ENCODE results near the gene SCEL.
"Not testable (repeated sequence)": the region's sequence is repeated elsewhere in the genome, so short reads cannot be mapped to it uniquely, and the experiment has no call there.

Gene SCEL

DNA sequence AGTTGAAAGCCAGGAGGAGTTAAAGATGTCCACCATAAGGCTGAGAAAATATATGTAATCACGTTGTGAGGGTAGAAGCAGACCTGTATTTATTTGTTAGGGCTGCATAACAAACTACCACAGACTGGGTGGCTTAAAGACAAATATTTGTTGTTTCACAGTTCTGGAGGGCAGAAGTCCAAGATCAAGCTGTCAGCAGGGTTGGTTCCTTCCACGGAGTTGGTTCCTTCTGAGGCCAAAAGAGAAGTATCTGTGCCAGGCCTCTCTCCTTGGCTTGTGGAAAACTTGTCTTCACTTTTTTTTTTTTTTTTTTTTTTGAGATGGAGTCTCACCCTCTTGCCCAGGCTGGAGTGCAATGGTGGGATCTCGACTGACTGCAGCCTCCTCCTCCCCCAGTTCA is 88.3 kb downstream of the SCEL start:
- H3K4me1 ChIP-seq = no peaks in the 10 kb centered on the region
- peaks cover 7% of the 10 kb centered on the region; the same call in 1 of the 2 replicates for H3K27me3 ChIP-seq
- H3K4me3 ChIP-seq (ENCODE audit: low read depth, low read length) = no peak overlapping the region
- no peaks in the 10 kb centered on the region for H3K9me3 ChIP-seq
- no peak for DNase-seq
- TF ChIP-seq, protein P1, sequence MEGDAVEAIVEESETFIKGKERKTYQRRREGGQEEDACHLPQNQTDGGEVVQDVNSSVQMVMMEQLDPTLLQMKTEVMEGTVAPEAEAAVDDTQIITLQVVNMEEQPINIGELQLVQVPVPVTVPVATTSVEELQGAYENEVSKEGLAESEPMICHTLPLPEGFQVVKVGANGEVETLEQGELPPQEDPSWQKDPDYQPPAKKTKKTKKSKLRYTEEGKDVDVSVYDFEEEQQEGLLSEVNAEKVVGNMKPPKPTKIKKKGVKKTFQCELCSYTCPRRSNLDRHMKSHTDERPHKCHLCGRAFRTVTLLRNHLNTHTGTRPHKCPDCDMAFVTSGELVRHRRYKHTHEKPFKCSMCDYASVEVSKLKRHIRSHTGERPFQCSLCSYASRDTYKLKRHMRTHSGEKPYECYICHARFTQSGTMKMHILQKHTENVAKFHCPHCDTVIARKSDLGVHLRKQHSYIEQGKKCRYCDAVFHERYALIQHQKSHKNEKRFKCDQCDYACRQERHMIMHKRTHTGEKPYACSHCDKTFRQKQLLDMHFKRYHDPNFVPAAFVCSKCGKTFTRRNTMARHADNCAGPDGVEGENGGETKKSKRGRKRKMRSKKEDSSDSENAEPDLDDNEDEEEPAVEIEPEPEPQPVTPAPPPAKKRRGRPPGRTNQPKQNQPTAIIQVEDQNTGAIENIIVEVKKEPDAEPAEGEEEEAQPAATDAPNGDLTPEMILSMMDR (IDR thresholded peaks at IDR 0.05; ENCODE audit: low read depth, low read length) = no peak
- no peaks in the 10 kb centered on the region for H3K36me3 ChIP-seq

- Histone ChIP-seq H3K4me1 (no peaks in the 10 kb centered on the region), H3K4me3 (ENCODE audit: low read depth, low read length) (no peak overlapping the region), H3K36me3 (no peaks in the 10 kb centered on the region), H3K9me3 (no peaks in the 10 kb centered on the region), H3K27me3 (peaks cover 12% of the 10 kb centered on the region; the same call in 1 of the 2 replicates)
- DNase-seq = no peak
- TF ChIP-seq, protein P1 (IDR thresholded peaks at IDR 0.05; ENCODE audit: low read depth, low read length) = no peak
Measured at GRCh38 chr13:77628170-77628569, 92.7 kb downstream of the SCEL start.

DNA sequence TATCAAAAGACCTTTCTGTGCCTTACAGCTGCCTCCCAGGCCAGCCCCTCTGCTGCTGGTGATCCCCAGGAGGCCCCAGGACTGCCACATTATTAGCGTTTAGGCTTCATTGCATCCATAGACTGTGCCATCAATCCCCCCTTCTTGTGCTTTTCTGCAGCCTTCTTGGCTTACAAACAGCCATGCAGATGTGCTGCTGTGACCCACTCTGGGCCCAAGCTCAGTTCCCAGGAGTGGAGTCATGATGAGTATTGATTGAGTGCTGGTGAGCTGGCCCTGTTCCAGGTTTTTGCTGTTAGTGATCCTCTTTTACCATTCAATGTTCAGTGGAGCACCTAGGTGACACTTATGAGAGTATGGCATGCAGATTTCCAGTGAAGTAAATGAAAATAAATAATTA is 102.1 kb downstream of the SCEL start:
- no peaks in the 10 kb centered on the region for H3K4me1 ChIP-seq
- DNase-seq = no peak
- H3K9me3 ChIP-seq = no peaks in the 10 kb centered on the region
- no peak overlapping the region for H3K4me3 ChIP-seq (ENCODE audit: low read depth, low read length)
- H3K27me3 ChIP-seq = no peaks in the 10 kb centered on the region
- TF ChIP-seq, protein P1 (IDR thresholded peaks at IDR 0.05; ENCODE audit: low read depth, low read length) = no peak
- no peaks in the 10 kb centered on the region for H3K36me3 ChIP-seq

- Histone ChIP-seq H3K36me3 (no peaks in the 10 kb centered on the region), H3K27me3 (no peaks in the 10 kb centered on the region; the same call in 1 of the 2 replicates), H3K4me1 (no peaks in the 10 kb centered on the region), H3K4me3 (ENCODE audit: low read depth, low read length) (no peak overlapping the region), H3K9me3 (no peaks in the 10 kb centered on the region)
- no peak for DNase-seq
- TF ChIP-seq, protein P1 (IDR thresholded peaks at IDR 0.05; ENCODE audit: low read depth, low read length) = no peak
Measured at GRCh38 chr13:77650409-77650808, 114.9 kb downstream of the SCEL start.

- no peaks in the 10 kb centered on the region; the same call in 1 of the 2 replicates for H3K27me3 ChIP-seq
- no peaks in the 10 kb centered on the region for H3K4me1 ChIP-seq
- no peak for DNase-seq
- H3K4me3 ChIP-seq (ENCODE audit: low read depth, low read length) = no peak overlapping the region
- TF ChIP-seq, protein P1 (IDR thresholded peaks at IDR 0.05; ENCODE audit: low read depth, low read length) = no peak
- no peaks in the 10 kb centered on the region for H3K36me3 ChIP-seq
- no peaks in the 10 kb centered on the region for H3K9me3 ChIP-seq
Measured at GRCh38 chr13:77653301-77653700, 117.8 kb downstream of the SCEL start.

- H3K9me3 ChIP-seq; H3K4me1 ChIP-seq; H3K4me3 ChIP-seq (ENCODE audit: low read depth, low read length); DNase-seq; H3K36me3 ChIP-seq; H3K27me3 ChIP-seq: not testable (repeated sequence)
Measured at GRCh38 chr13:77660016-77660415, 124.5 kb downstream of the SCEL start.

GRCh38 chr13:77660841-77661250 is 125.3 kb downstream of the SCEL start:
- Histone ChIP-seq H3K4me1 (no peaks in the 10 kb centered on the region), H3K36me3 (no peaks in the 10 kb centered on the region), H3K4me3 (ENCODE audit: low read depth, low read length) (no peak overlapping the region), H3K27me3 (no peaks in the 10 kb centered on the region; the same call in none of the 2 replicates), H3K9me3 (no peaks in the 10 kb centered on the region)
- TF ChIP-seq, protein P1 (IDR thresholded peaks at IDR 0.05; ENCODE audit: low read depth, low read length) = no peak
- DNase-seq = no peak

DNA sequence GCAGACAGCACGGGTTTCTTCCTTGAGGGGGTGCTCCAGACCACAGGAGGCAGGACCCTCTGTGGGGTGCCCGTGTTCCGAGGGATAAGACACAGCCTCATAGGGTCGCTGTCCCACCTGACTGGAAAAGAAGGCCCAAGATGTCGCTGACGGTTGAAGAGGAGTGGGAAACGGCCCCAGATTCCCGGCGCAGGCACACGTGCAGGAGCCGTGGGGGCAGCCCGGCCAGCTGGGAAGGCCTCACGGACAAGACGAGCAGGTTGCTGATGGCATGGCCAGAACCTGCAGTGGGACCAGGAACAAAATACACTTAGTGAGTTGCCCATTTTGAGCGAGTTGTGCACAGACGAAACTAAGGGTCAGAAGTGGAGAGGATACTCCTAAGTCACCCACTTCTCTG is 126.8 kb downstream of the SCEL start:
- H3K36me3 ChIP-seq; DNase-seq; H3K4me3 ChIP-seq (ENCODE audit: low read depth, low read length); H3K4me1 ChIP-seq; H3K9me3 ChIP-seq; H3K27me3 ChIP-seq: not testable (repeated sequence)

DNA sequence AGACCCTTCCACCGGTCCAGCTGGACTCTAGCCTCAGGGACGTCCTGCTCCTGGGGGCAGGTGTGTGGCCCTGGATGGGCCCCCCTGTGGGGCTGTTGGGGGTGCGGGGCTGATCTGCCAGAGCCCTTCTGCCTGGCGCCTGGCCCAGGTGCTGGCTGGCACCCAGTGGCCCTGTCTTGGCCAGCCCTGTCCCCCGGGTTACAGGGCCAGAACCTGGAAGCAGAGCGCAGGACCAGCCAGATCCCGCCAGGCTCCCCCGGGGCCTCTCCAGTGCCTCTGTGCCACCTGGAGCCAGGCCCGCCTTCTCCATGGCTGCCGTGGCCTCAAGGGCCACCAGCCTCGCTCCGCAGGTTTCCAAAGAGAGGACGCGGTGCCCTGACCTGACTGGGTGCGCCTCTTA is 127.3 kb downstream of the SCEL start:
- H3K4me3 ChIP-seq (ENCODE audit: low read depth, low read length); DNase-seq; H3K9me3 ChIP-seq; H3K27me3 ChIP-seq; H3K4me1 ChIP-seq; H3K36me3 ChIP-seq: not testable (repeated sequence)

Data from BE2C (cell line).